Measurements from ENCODE around the gene ABCC3.

DNA sequence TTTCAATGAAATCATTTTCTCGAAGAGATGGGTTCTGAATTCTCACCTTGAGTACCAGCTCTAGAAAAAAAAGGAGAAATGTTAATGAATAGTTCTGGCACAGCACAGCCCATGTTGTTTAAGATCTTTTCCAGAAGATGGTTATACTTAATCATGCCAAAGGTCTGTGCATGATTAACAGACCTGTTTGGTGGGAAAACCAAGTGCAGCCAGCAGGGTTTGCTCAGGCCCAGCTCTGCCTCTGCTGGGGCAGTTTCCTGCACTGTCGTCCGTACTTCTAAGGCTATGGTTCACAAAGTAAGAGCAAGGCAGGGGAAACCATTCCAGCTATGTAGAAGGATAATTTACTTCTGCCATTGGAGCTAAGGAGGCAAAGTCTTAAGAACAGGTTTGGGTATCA, 62.4 kb downstream of the ABCC3 start:
- TF ChIP-seq, protein P1, sequence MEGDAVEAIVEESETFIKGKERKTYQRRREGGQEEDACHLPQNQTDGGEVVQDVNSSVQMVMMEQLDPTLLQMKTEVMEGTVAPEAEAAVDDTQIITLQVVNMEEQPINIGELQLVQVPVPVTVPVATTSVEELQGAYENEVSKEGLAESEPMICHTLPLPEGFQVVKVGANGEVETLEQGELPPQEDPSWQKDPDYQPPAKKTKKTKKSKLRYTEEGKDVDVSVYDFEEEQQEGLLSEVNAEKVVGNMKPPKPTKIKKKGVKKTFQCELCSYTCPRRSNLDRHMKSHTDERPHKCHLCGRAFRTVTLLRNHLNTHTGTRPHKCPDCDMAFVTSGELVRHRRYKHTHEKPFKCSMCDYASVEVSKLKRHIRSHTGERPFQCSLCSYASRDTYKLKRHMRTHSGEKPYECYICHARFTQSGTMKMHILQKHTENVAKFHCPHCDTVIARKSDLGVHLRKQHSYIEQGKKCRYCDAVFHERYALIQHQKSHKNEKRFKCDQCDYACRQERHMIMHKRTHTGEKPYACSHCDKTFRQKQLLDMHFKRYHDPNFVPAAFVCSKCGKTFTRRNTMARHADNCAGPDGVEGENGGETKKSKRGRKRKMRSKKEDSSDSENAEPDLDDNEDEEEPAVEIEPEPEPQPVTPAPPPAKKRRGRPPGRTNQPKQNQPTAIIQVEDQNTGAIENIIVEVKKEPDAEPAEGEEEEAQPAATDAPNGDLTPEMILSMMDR (IDR thresholded peaks at IDR 0.05; ENCODE audit: insufficient read depth, low read length), result no peak
- TF ChIP-seq, protein P2, sequence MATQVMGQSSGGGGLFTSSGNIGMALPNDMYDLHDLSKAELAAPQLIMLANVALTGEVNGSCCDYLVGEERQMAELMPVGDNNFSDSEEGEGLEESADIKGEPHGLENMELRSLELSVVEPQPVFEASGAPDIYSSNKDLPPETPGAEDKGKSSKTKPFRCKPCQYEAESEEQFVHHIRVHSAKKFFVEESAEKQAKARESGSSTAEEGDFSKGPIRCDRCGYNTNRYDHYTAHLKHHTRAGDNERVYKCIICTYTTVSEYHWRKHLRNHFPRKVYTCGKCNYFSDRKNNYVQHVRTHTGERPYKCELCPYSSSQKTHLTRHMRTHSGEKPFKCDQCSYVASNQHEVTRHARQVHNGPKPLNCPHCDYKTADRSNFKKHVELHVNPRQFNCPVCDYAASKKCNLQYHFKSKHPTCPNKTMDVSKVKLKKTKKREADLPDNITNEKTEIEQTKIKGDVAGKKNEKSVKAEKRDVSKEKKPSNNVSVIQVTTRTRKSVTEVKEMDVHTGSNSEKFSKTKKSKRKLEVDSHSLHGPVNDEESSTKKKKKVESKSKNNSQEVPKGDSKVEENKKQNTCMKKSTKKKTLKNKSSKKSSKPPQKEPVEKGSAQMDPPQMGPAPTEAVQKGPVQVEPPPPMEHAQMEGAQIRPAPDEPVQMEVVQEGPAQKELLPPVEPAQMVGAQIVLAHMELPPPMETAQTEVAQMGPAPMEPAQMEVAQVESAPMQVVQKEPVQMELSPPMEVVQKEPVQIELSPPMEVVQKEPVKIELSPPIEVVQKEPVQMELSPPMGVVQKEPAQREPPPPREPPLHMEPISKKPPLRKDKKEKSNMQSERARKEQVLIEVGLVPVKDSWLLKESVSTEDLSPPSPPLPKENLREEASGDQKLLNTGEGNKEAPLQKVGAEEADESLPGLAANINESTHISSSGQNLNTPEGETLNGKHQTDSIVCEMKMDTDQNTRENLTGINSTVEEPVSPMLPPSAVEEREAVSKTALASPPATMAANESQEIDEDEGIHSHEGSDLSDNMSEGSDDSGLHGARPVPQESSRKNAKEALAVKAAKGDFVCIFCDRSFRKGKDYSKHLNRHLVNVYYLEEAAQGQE (IDR thresholded peaks at IDR 0.05; ENCODE audit: insufficient replicate concordance, low read depth), result no peak
- TF ChIP-seq SPI1 (IDR thresholded peaks at IDR 0.05; ENCODE audit: borderline replicate concordance, low read depth) (no peak), POLR2AphosphoS5 (IDR thresholded peaks at IDR 0.05; ENCODE audit: low read depth) (no peak)

Measured in HL-60 (cell line).